Adrenal gland (tissue), 12 donors: ENCODE data around the gene ROR1. TPM values are rescaled to one million over a fixed set of nuclear protein-coding genes. Genes with fewer than 3 reads are reported as not detected.
A peak's percentile ranks its signal among the peaks of the same experiment; 100 is the strongest.

ENCODE experiments used
- DNase-seq, 7 donors: peaks; one replicate each; pipeline ENCODE4 v3.0.0-alpha.2; 2019 to 2020
- H3K27ac ChIP-seq, 5 donors: fragments of 200-600 bp; sonication (generic) in 4 of 5; 1 replicate in 3 of 5; 2 replicates in 2 of 5; pipeline versions ENCODE4 v1.5.1 to v1.8.0; 2016 to 2020; ENCODE audit warnings: mild to moderate bottlenecking in 1 of 5
- H3K27me3 ChIP-seq: fragments of 200-600 bp; 2 replicates; pipeline ENCODE4 v1.8.0; 2021
- H3K36me3 ChIP-seq, 2 donors: fragments of 200-600 bp; replicated peaks in 1 of 2; 1 replicate in 1 of 2; 2 replicates in 1 of 2; pipeline versions ENCODE4 v1.5.1 to v1.8.0; 2018 to 2022
- H3K4me1 ChIP-seq, 2 donors: fragments of 200-600 bp; replicated peaks in 1 of 2; 1 replicate in 1 of 2; 2 replicates in 1 of 2; pipeline versions ENCODE4 v1.5.1 to v1.8.0; 2018 to 2021
- H3K4me3 ChIP-seq, 4 donors: fragments of 200-600 bp; sonication (generic) in 3 of 4; one replicate each; pipeline ENCODE4 v1.5.1; 2016 to 2018
- H3K9me3 ChIP-seq, 3 donors: fragments of 200-600 bp; sonication (generic) in 1 of 3; replicated peaks in 1 of 3; 1 replicate in 2 of 3; 2 replicates in 1 of 3; pipeline versions ENCODE4 v1.5.1 to v1.8.0; 2016 to 2021
- POLR2A ChIP-seq, 2 donors: fragments of 450-650 bp; IDR thresholded peaks; one replicate each; pipeline ENCODE4 v1.6.1; 2017; ENCODE audit warnings: antibody characterized with exemption in 2 of 2, mild to moderate bottlenecking in 2 of 2, moderate library complexity in 1 of 2
- WGBS, 4 donors: extraction: QIAGEN DNeasy Blood & Tissue Kit in 2 of 4; methylation state at CpG; one replicate each; pipeline versions ENCODE4 v1.1.5 to v1.1.7; 2013 to 2017; 5-methylcytosine and 5-hydroxymethylcytosine counted together
- intact Hi-C, 2 donors: fragments of 100-400 bp; cut with DNase I; formaldehyde crosslinking; loops; one replicate each; pipeline versions ENCODE4 v1.14.1 to v1.15.0; 2022 to 2023
- polyA plus RNA-seq, 3 donors: library from polyadenylated mRNA; stranded (reverse); fragments of 200-250 nt in 2 of 3; fragments of 350-450 nt in 1 of 3; fragmentation: Illumina TruSeq in 1 of 3; extraction: RNeasy Lipid Tissue Mini Kit (QIAGEN cat#74804) in 1 of 3; gene quantifications; one replicate each; pipeline ENCODE4 v1.2.3, GENCODE V29; 2013 to 2014
- total RNA-seq, 9 donors: library from RNA; depleted of rRNA in 4 of 9; stranded (reverse); fragments of >200 nt in 4 of 9; fragments of 120-200 nt in 1 of 9; fragmentation: NEBNext Ultra II Directional in 1 of 9; extraction: Animal tissue kit (Norgen Biotek cat#: 25700) in 1 of 9; gene quantifications; one replicate each; pipeline versions ENCODE4 v1.1.0 to v1.2.4, GENCODE V29; 2013 to 2023
- TF ChIP-seq, protein P1 (sequence below), 6 experiments: fragments of 450-650 bp in 4 of 6; fragments of 200-600 bp in 2 of 6; sonication (generic) in 1 of 6; IDR thresholded peaks; 1 replicate in 5 of 6; 2 replicates in 1 of 6; pipeline versions ENCODE4 v1.5.1 to v1.8.0; 2016 to 2021; ENCODE audit warnings: antibody characterized with exemption in 6 of 6, mild to moderate bottlenecking in 2 of 6, moderate library complexity in 1 of 6
- donor health status: healthy with polysubstance abuse.
- donor health status: Bipolar disorder and iron deficiency.
- donor health status: DM: yes; HTN: yes; CAD: no.
- donor health status: DM: no; HTN: no; CAD: no.
- donor health status: DM: no; HTN: no; CAD: no.
- donor health status: DM: yes; HTN: yes; CAD: no.

ROR1 gene
- total and polyA plus RNA-seq, 12 donors, result 0.54 to 4.6 (median 2.6) TPM

DNA sequence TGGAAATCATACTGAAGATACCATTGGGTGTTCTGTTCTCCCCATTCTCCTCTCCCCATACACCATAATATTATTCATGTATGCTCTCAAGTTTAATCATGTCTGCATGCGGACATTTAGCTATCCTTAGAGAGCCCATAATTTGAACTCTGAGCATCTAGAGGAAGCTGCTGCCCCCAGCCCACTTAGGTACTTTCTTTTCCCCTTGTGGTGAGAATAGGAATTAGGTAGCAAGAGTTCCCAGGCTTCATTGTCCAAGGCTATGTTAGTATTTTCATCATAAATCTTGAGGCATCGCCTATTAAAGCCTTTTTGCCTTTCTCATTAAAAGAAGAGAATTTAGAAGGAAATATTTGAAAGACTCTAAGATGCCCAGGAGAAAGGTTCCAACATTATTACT is 96.3 kb downstream of the ROR1 start:
- intact Hi-C loops, result no loop called here
- no peak for TF ChIP-seq POLR2A (IDR thresholded peaks at IDR 0.05)
- Histone ChIP-seq H3K9me3 (no peaks in the 10 kb centered on the region), H3K36me3 (no peaks in the 10 kb centered on the region), H3K4me3 (no peak overlapping the region), H3K4me1 (peaks cover 0 to 6% of the 10 kb centered on the region in 2 donors), H3K27ac (no peak overlapping the region), H3K27me3 (no peaks in the 10 kb centered on the region)
- no peak for DNase-seq
- 91 to 98% (median 92%) methylated on average over 2 of the region's 2 CpGs for WGBS, 4 donors

DNA sequence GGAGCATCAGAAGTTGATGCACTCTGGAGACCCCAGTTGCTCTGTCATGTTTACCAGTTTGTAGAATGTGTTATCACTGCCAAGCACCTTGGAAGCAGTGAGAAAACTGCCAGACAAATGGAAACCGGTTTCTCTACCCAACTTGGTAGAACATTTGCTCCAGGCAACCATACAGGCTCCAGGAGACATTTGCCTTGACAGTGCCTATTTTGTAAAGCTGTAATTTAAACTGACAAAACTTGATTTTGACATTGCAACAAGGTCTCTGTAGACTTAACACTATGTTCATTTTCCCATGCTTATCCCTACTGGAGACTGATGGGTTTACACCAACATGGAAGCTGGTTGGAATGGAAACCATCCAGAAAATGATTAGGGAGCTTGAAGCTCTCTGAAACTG is 97.6 kb downstream of the ROR1 start:
- Histone ChIP-seq H3K4me1 (peaks cover 0 to 6% of the 10 kb centered on the region in 2 donors), H3K36me3 (no peaks in the 10 kb centered on the region), H3K27ac (no peak overlapping the region), H3K9me3 (no peaks in the 10 kb centered on the region), H3K4me3 (no peak overlapping the region), H3K27me3 (no peaks in the 10 kb centered on the region)
- WGBS, 4 donors, result 82 to 100% (median 92%) methylated on average over 1 of the region's 1 CpG
- intact Hi-C loops, result no loop called here
- TF ChIP-seq, protein P1, sequence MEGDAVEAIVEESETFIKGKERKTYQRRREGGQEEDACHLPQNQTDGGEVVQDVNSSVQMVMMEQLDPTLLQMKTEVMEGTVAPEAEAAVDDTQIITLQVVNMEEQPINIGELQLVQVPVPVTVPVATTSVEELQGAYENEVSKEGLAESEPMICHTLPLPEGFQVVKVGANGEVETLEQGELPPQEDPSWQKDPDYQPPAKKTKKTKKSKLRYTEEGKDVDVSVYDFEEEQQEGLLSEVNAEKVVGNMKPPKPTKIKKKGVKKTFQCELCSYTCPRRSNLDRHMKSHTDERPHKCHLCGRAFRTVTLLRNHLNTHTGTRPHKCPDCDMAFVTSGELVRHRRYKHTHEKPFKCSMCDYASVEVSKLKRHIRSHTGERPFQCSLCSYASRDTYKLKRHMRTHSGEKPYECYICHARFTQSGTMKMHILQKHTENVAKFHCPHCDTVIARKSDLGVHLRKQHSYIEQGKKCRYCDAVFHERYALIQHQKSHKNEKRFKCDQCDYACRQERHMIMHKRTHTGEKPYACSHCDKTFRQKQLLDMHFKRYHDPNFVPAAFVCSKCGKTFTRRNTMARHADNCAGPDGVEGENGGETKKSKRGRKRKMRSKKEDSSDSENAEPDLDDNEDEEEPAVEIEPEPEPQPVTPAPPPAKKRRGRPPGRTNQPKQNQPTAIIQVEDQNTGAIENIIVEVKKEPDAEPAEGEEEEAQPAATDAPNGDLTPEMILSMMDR (IDR thresholded peaks at IDR 0.05), result no peak
- TF ChIP-seq POLR2A (IDR thresholded peaks at IDR 0.05), result no peak
- no peak for DNase-seq

DNA sequence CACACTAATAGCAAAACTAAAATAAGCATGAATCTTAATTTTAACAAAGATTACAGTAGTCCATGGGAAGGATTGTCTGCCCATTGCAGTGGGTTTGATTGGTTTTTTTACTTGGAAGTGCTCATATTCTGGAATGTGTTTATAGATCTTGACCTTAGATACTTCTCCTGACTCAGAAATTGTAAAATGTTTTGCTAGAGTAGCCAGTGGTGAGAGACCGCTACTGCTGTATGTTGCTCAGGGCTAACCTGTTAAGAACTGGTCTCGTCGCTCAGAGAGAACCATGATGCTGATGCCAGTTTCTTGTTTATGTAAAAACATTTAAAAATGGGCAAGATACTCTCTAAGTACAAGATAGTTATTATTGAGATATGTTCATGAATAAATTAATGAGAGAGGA is 99.9 kb downstream of the ROR1 start:
- DNase-seq, result no peak
- no peaks in the 10 kb centered on the region for H3K27me3 ChIP-seq
- WGBS, 4 donors, result 86 to 93% (median 92%) methylated on average over 3 of the region's 3 CpGs
- H3K9me3 ChIP-seq, result no peaks in the 10 kb centered on the region
- H3K36me3 ChIP-seq, result no peaks in the 10 kb centered on the region
- H3K4me3 ChIP-seq, result no peak overlapping the region
- TF ChIP-seq POLR2A (IDR thresholded peaks at IDR 0.05), result no peak
- TF ChIP-seq, protein P1 (IDR thresholded peaks at IDR 0.05), result no peak
- intact Hi-C loops, result no loop called here
- peaks cover 0 to 6% of the 10 kb centered on the region in 2 donors for H3K4me1 ChIP-seq
- no peak overlapping the region for H3K27ac ChIP-seq

DNA sequence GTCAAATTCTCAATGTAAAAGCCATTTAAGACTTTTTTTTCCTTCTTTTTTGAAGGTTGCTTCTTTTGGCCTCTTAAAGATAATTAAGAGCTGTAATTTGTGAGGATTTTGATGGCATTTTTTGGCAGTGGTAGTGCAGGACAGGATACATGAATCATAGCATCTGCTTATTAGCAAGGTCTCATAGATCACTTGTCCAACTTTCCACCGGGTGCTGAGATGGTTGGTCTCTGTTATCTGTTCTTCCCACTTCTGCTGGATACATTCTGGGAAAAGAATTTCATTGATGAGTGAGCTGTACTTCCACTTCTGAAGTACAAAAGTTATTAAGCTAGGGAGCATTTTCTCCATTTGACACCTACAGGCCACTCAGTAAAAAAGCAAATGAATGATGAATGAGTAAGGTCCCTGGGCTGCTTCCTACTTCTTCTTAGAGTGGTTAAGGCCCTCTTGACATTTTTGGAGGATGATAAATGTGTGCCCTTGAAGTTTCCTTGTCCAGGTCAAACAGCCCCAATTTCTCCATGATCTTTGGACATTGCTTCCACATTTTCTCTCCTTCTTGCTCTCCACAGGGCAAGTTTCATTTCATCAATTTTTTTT is 100.6 kb downstream of the ROR1 start:
- WGBS, 4 donors, result 5 to 27% (median 18%) methylated on average over 1 of the region's 1 CpG
- no peak overlapping the region for H3K27ac ChIP-seq
- intact Hi-C loops, result no loop called here
- no peaks in the 10 kb centered on the region for H3K9me3 ChIP-seq
- peaks cover 0 to 6% of the 10 kb centered on the region in 2 donors for H3K4me1 ChIP-seq
- no peak overlapping the region for H3K4me3 ChIP-seq
- TF ChIP-seq POLR2A (IDR thresholded peaks at IDR 0.05), result no peak
- TF ChIP-seq, protein P1 (IDR thresholded peaks at IDR 0.05), result no peak
- no peaks in the 10 kb centered on the region for H3K36me3 ChIP-seq
- peak in 2 of 7 donors; percentile 13 to 26 for DNase-seq
- no peaks in the 10 kb centered on the region for H3K27me3 ChIP-seq

DNA sequence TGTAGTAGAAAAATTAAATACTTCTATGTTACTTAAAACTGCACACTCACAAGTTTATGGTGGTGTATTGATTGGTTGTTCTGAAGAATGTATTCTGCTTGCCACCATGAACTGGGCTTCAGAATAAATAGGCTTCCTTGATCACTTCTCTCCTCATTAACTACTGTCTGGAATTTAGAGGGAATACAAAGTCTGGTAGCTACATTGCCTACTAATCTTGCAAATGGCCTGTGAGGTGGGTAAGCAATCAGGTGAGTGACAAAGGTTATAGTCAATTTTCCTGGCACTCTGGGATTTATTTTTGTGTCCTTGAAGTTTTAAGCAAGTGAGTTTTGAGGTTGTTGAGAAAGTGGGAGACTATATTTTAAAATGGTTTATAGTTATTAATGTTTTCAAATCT is 101.8 kb downstream of the ROR1 start:
- H3K4me1 ChIP-seq, result peaks cover 0 to 6% of the 10 kb centered on the region in 2 donors
- DNase-seq, result no peak
- no peak overlapping the region for H3K27ac ChIP-seq
- H3K4me3 ChIP-seq, result no peak overlapping the region
- intact Hi-C loops, result no loop called here
- no peaks in the 10 kb centered on the region for H3K27me3 ChIP-seq
- H3K9me3 ChIP-seq, result no peaks in the 10 kb centered on the region
- no peaks in the 10 kb centered on the region for H3K36me3 ChIP-seq
- TF ChIP-seq, protein P1 (IDR thresholded peaks at IDR 0.05), result no peak
- no peak for TF ChIP-seq POLR2A (IDR thresholded peaks at IDR 0.05)
